Fibroblast of pulmonary artery (primary cell): Measurements from ENCODE around the gene INO80.
A peak's percentile ranks its signal among the peaks of the same experiment; 100 is the strongest.

Experiments used
- DNase-seq: peaks from one replicate; pipeline ENCODE4 v3.0.0-alpha.2; 2010; ENCODE audit warnings: low read depth
- H3K4me3 ChIP-seq: replicated peaks from 2 replicates; pipeline ENCODE4 v1.5.1; 2011; ENCODE audit warnings: low read depth, mild to moderate bottlenecking, control low read depth, low read length, moderate library complexity
- TF ChIP-seq, protein P1 (sequence below): IDR thresholded peaks from 2 replicates; pipeline ENCODE4 v1.5.1; 2011; ENCODE audit warnings: mild to moderate bottlenecking, control low read depth, low read length, inconsistent platforms; ENCODE audit errors: missing control alignments

INO80 gene

DNA sequence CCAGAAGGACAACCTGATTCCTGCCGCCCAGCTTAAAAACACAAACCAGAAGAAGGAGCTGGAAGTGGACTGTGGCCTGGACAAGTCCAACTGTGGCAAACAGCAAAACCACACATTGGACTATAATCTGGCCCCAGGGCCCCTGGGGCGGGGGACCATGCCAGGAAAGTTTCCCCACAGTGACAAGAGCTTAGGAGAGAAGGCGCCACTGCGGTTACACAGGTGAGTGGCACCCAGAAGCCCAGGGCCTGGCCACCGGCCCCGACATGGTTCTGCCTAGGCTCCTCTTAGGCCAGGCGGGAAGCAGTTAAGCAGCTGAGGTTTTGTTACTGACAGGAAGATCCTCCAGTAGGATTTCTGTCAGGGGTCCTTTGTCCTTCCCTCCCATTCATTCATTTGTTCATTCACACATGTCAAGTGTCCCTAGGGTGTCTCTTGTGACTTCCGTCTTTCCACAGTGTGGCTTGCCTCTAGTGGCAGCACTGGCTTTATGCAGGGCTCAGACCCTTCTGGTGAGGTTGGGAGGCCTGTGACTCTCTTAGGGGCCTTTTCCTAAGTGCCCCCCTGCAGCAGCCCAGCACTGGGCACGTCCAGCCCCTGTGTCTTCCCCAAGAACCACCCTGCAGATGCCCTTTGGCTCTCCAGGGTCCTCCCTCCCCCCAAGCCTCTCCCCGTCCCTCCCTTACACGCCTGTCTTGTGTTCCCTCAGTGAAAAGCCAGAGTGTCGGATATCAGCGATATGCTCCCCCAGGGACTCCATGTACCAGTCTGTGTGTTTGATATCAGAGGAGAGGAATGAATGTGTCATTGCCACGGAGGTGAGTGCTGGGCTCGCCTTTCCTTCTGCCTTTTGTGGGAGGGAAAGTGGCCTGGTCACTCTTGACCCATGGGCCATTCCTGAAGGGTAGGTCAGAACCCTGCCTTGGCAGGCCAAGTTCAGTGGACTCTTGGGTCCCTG is 179.1 kb downstream of the INO80 start:
- H3K4me3 ChIP-seq: no peak overlapping the region
- peak; percentile 24 for DNase-seq
- TF ChIP-seq, protein P1, sequence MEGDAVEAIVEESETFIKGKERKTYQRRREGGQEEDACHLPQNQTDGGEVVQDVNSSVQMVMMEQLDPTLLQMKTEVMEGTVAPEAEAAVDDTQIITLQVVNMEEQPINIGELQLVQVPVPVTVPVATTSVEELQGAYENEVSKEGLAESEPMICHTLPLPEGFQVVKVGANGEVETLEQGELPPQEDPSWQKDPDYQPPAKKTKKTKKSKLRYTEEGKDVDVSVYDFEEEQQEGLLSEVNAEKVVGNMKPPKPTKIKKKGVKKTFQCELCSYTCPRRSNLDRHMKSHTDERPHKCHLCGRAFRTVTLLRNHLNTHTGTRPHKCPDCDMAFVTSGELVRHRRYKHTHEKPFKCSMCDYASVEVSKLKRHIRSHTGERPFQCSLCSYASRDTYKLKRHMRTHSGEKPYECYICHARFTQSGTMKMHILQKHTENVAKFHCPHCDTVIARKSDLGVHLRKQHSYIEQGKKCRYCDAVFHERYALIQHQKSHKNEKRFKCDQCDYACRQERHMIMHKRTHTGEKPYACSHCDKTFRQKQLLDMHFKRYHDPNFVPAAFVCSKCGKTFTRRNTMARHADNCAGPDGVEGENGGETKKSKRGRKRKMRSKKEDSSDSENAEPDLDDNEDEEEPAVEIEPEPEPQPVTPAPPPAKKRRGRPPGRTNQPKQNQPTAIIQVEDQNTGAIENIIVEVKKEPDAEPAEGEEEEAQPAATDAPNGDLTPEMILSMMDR: peak; percentile 6

DNA sequence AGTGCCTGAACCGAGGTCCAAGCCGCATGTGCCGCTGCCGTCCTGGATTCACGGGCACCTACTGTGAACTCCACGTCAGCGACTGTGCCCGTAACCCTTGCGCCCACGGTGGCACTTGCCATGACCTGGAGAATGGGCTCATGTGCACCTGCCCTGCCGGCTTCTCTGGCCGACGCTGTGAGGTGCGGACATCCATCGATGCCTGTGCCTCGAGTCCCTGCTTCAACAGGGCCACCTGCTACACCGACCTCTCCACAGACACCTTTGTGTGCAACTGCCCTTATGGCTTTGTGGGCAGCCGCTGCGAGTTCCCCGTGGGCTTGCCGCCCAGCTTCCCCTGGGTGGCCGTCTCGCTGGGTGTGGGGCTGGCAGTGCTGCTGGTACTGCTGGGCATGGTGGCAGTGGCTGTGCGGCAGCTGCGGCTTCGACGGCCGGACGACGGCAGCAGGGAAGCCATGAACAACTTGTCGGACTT is 179.8 kb downstream of the INO80 start:
- TF ChIP-seq, protein P1: no peak
- no peak for DNase-seq
- no peak overlapping the region for H3K4me3 ChIP-seq

DNA sequence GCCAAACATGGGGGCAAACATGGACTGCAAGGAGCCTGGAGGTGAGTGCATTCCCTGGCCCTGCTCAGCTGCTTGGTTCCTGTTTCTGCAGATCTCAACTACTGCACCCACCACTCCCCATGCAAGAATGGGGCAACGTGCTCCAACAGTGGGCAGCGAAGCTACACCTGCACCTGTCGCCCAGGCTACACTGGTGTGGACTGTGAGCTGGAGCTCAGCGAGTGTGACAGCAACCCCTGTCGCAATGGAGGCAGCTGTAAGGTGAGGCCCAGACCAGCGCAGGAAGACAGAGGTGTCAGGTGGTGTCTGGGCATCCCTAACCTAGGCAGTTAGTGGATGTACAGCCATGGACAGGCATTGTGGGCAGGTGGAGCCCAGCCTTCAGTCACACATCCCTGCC is 181.6 kb downstream of the INO80 start:
- TF ChIP-seq, protein P1: no peak
- no peak overlapping the region for H3K4me3 ChIP-seq
- DNase-seq: no peak

DNA sequence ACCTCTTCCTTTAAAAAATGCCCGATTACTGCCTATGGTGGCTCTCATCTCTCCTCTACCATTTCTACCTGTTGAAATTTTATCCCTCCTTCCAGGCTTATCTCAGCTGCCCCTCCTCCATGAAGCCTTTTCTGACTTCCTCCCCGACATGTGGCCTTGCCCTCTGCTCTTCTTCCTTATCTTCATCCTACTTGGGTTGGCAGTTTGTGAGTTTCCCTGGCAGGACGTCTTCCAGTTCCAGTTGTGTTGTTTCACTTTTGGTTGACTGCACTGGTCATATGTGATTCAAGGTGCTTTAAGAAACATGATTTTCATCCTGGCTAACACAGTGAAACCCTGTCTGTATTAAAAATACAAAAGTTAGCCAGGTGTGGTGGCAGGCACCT is 182.6 kb downstream of the INO80 start:
- TF ChIP-seq, protein P1: no peak
- DNase-seq: no peak
- H3K4me3 ChIP-seq: no peak overlapping the region

DNA sequence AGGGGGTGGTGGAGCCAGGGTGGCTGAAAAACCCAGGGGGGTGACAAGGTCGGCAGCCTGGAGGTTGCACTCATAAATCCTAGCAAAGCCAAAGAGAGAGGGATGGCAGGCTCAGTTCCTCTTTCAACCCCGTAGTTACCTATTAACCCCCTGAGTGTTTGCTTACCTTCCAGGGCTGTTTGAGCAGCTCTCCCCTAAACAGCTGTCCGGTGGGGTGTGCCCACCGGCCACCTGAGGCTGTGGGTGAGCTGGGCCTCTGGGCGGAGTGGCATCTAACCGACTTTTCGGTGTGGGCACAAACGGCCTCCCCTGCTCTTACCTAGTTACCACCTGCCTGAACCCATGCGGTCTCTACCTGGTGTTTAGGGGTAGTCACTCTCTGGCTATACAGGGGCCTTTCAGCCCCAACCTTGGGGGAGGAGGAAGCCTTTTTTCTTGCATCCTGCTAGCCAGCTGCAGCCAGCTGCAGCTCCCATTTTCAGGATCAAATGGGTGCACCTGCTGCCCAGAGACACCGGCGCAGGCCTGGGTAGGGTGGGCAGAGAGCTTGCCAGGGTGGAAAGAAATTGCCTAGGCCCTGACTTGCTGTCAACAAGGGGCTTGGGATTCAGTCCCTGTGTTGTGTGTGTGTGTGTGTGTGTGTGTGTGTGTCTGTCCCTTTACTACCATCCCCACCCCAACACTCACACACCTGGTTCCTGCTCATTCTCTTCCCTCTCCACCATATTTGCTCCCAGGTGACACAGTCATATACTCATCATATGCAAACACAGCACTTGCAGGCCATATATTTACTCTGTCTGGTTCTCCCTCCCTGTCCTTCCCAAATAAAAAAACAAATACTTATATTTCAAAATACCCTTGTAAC is 183.2 kb downstream of the INO80 start:
- TF ChIP-seq, protein P1: no peak
- H3K4me3 ChIP-seq: no peak overlapping the region

DNA sequence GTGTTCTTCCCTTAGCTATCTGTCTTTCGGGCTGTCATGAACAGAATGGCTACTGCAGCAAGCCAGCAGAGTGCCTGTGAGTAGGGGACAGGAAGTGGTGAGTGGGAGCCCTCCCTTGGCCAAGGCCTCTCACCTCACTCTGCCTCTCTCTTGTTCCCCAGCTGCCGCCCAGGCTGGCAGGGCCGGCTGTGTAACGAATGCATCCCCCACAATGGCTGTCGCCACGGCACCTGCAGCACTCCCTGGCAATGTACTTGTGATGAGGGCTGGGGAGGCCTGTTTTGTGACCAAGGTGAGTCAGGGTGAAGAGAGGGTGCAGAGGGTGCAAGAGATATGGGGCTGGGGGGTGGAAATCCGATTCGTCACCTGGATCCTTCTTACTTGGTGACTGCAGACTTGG is 183.9 kb downstream of the INO80 start:
- H3K4me3 ChIP-seq: no peak overlapping the region
- DNase-seq: no peak
- TF ChIP-seq, protein P1: no peak

More for the DNA sequence above, 183.2 kb downstream of the INO80 start:
- DNase-seq: no peak
